HG03521 (cell line): ENCODE measurements around the gene IL17RB.

Experiments used
- ATAC-seq: cut with Tn5 transposase; IDR thresholded peaks from one replicate; pipeline ENCODE4 v1.9.1; 2021; ENCODE audit warnings: mild to moderate bottlenecking, moderate library complexity; ENCODE audit not compliant: unreplicated experiment

Gene IL17RB

GRCh38 chr3:53828581-53828980 lies 17.8 kb upstream of the IL17RB start:
- ATAC-seq: no peak

- ATAC-seq: no peak
Observed at GRCh38 chr3:53829605-53830004, 16.8 kb upstream of the IL17RB start.

GRCh38 chr3:53830944-53831343 lies 15.4 kb upstream of the IL17RB start:
- no peak for ATAC-seq

- ATAC-seq: no peak
Observed at GRCh38 chr3:53833053-53833645, 13.2 kb upstream of the IL17RB start.

- no peak for ATAC-seq
Observed at GRCh38 chr3:53833700-53834099, 12.7 kb upstream of the IL17RB start.

GRCh38 chr3:53834429-53835095 lies 11.8 kb upstream of the IL17RB start:
- ATAC-seq: no peak

- no peak for ATAC-seq
Observed at GRCh38 chr3:53835257-53835656, 11.1 kb upstream of the IL17RB start.

GRCh38 chr3:53836084-53836872 lies 10.1 kb upstream of the IL17RB start:
- ATAC-seq: no peak

GRCh38 chr3:53837331-53837730 lies 9.0 kb upstream of the IL17RB start:
- ATAC-seq: no peak

GRCh38 chr3:53841296-53841695 lies 5.1 kb upstream of the IL17RB start:
- ATAC-seq: no peak

- ATAC-seq: no peak
Observed at GRCh38 chr3:53842436-53843194, 3.8 kb upstream of the IL17RB start.

GRCh38 chr3:53843195-53844177 lies 2.9 kb upstream of the IL17RB start:
- ATAC-seq: no peak

- no peak for ATAC-seq
Observed at GRCh38 chr3:53844262-53845102, 1.9 kb upstream of the IL17RB start.

- peak; percentile 12 for ATAC-seq
Observed at GRCh38 chr3:53845103-53845880, 1.1 kb upstream of the IL17RB start.

- ATAC-seq: no peak
Observed at GRCh38 chr3:53845881-53846133, 561 bp upstream of the IL17RB start.

- no peak for ATAC-seq
Observed at GRCh38 chr3:53846851-53847155, 435 bp downstream of the IL17RB start.

GRCh38 chr3:53849916-53850315 lies 3.5 kb downstream of the IL17RB start:
- no peak for ATAC-seq

- no peak for ATAC-seq
Observed at GRCh38 chr3:53850895-53851294, 4.5 kb downstream of the IL17RB start.

- no peak for ATAC-seq
Observed at GRCh38 chr3:53856964-53857363, 10.6 kb downstream of the IL17RB start.
